Keratinocyte (primary cell): ENCODE results near the gene ZNF235. TPM values are rescaled to one million over a fixed set of nuclear protein-coding genes. Genes with fewer than 3 reads are reported as not detected.
A peak's percentile ranks its signal among the peaks of the same experiment; 100 is the strongest.

Experiments
- DNase-seq: peaks from one replicate; pipeline ENCODE4 v3.0.0-alpha.2; 2011; ENCODE audit warnings: low read depth, missing footprints, low spot score
- FAIRE-seq: peaks from 2 replicates; lab custom pipeline; 2011; peaks lifted over from hg19 to GRCh38; lab: Jason Lieb, UNC
- H2AFZ ChIP-seq: 2 replicates; pipeline ENCODE4 v1.6.0; 2012; ENCODE audit warnings: low read length, control low read depth, inconsistent platforms; ENCODE audit not compliant: control insufficient read depth
- H3K27ac ChIP-seq: 2 replicates; pipeline ENCODE4 v1.5.1; 2011; ENCODE audit warnings: low read length; ENCODE audit not compliant: control insufficient read depth, insufficient read depth
- H3K27me3 ChIP-seq: 3 replicates; pipeline ENCODE4 v1.6.0; 2011; ENCODE audit warnings: low read length; ENCODE audit not compliant: control insufficient read depth, insufficient read depth; ENCODE audit errors: extremely low read depth
- H3K36me3 ChIP-seq, 2 experiments: 2 replicates in 1 of 2; 3 replicates in 1 of 2; pipeline ENCODE4 v1.5.1; 2011; ENCODE audit warnings: low read length in 2 of 2, mild to moderate bottlenecking in 1 of 2; ENCODE audit not compliant: control insufficient read depth in 2 of 2, insufficient read depth in 2 of 2; ENCODE audit errors: extremely low read depth in 1 of 2
- H3K4me1 ChIP-seq: 3 replicates; pipeline ENCODE4 v1.5.1; 2011; ENCODE audit warnings: low read length; ENCODE audit not compliant: control insufficient read depth, insufficient read depth; ENCODE audit errors: extremely low read depth
- H3K4me2 ChIP-seq: 3 replicates; pipeline ENCODE4 v1.6.0; 2011; ENCODE audit warnings: low read depth, low read length; ENCODE audit not compliant: control insufficient read depth, insufficient read depth; ENCODE audit errors: extremely low read depth
- H3K4me3 ChIP-seq, 3 experiments: fragments of 200-600 bp in 1 of 3; sonication (generic) in 1 of 3; 2 replicates in 2 of 3; 3 replicates in 1 of 3; pipeline ENCODE4 v1.5.1; 2011 to 2016; ENCODE audit warnings: low read length in 3 of 3, mild to moderate bottlenecking in 3 of 3, control low read depth in 2 of 3, inconsistent platforms in 1 of 3, low read depth in 1 of 3, mixed read lengths in 1 of 3, mixed run types in 1 of 3, moderate library complexity in 1 of 3; ENCODE audit not compliant: control insufficient read depth in 2 of 3, insufficient read depth in 2 of 3; ENCODE audit errors: extremely low read depth in 1 of 3
- H3K79me2 ChIP-seq: 2 replicates; pipeline ENCODE4 v1.6.0; 2012; ENCODE audit warnings: low read length; ENCODE audit not compliant: control insufficient read depth, insufficient read depth
- H3K9ac ChIP-seq: 3 replicates; pipeline ENCODE4 v1.6.0; 2011; ENCODE audit warnings: low read length; ENCODE audit not compliant: control insufficient read depth, insufficient read depth; ENCODE audit errors: extremely low read depth
- H3K9me1 ChIP-seq: 3 replicates; pipeline ENCODE4 v1.6.0; 2011; ENCODE audit warnings: low read length; ENCODE audit not compliant: control insufficient read depth, insufficient read depth; ENCODE audit errors: extremely low read depth
- H3K9me3 ChIP-seq: 2 replicates; pipeline ENCODE4 v1.5.1; 2012; ENCODE audit warnings: low read depth, low read length; ENCODE audit not compliant: control insufficient read depth
- H4K20me1 ChIP-seq: 3 replicates; pipeline ENCODE4 v1.6.0; 2011; ENCODE audit warnings: low read length; ENCODE audit not compliant: control insufficient read depth, insufficient read depth; ENCODE audit errors: extremely low read depth
- EZH2 ChIP-seq: IDR thresholded peaks from one replicate; pipeline ENCODE4 v1.6.1; 2012; ENCODE audit warnings: inconsistent platforms, mild to moderate bottlenecking, low read length, moderate library complexity
- dilution Hi-C: fragments of 300-500 bp; cut with MboI; formaldehyde crosslinking; loops from one replicate; pipeline ENCODE4 v1.7.0; 2020; ENCODE audit warnings: low sequenced_read_pairs; ENCODE audit not compliant: extremely low pct_ligation_motif_present
- polyA minus RNA-seq, 3 experiments: library from RNA; depleted of rRNA, polyadenylated mRNA; stranded (reverse); fragments of >200 nt; gene quantifications; 1 replicate in 1 of 3; 2 replicates in 1 of 3; 3 replicates in 1 of 3; pipeline ENCODE4 v1.2.3, GENCODE V29; 2011
- polyA plus RNA-seq, 5 experiments: library from polyadenylated mRNA; depleted of rRNA in 3 of 5; stranded (reverse) in 3 of 5; stranded (forward) in 1 of 5; unstranded in 1 of 5; fragments of >200 nt; gene quantifications; 1 replicate in 1 of 5; 2 replicates in 3 of 5; 3 replicates in 1 of 5; pipeline versions ENCODE4 v1.2.1 to v1.2.3, GENCODE V29; 2011 to 2012; ENCODE audit warnings: missing spikeins in 2 of 5, low read depth in 1 of 5, low replicate concordance in 1 of 5
- TF ChIP-seq, protein P1 (sequence below), 3 experiments: IDR thresholded peaks in 1 of 3; conservative IDR thresholded peaks in 1 of 3; optimal IDR thresholded peaks in 1 of 3; 2 replicates in 2 of 3; 3 replicates in 1 of 3; pipeline versions ENCODE3 to v1.5.1; 2011; ENCODE audit warnings: low read length in 3 of 3, mild to moderate bottlenecking in 3 of 3, moderate library complexity in 2 of 3, control low read depth in 1 of 3, inconsistent platforms in 1 of 3; ENCODE audit not compliant: insufficient read depth in 2 of 3; ENCODE audit errors: extremely low read depth in 1 of 3

ZNF235 gene
- polyA plus RNA-seq, result 3.7 to 6.1 TPM (median 5.7 TPM) in 3 replicates
- polyA plus RNA-seq (2011; ENCODE audit: low read depth), result 4.2 TPM
- polyA plus RNA-seq (2011; cell fraction: cytosol; rRNA removed), result 2.3 and 5.3 TPM in 2 replicates
- 10.6 and 11.5 TPM in 2 replicates for polyA plus RNA-seq (2011; cell fraction: nucleus; rRNA removed)
- 3.0 TPM in 2 replicates for polyA plus RNA-seq (2012; ENCODE audit: low replicate concordance)
- polyA minus RNA-seq, result 2.0 to 10.0 TPM (median 8.4 TPM) in 3 replicates
- polyA minus RNA-seq (2011; cell fraction: cytosol; rRNA and poly(A)+ RNA removed), result not detected
- 10.2 and 17.5 TPM in 2 replicates for polyA minus RNA-seq (2011; cell fraction: nucleus; rRNA and poly(A)+ RNA removed)

- Histone ChIP-seq H3K9ac (peak within 1 kb of the TSS; percentile 77), H3K27ac (peak within 1 kb of the TSS; percentile 71), H3K27me3 (no peaks in the 10 kb centered on the region), H2AFZ (peak within 1 kb of the TSS; percentile 81), H3K9me3 (no peaks in the 10 kb centered on the region), H4K20me1 (no peaks in the 10 kb centered on the region), H3K36me3 (peaks cover 3 to 6% of the 10 kb centered on the region in 2 experiments), H3K4me3 (peak within 1 kb of the TSS; percentile 73 to 97 (median 77)), H3K79me2 (peaks cover 2% of the 10 kb centered on the region), H3K4me2 (peak within 1 kb of the TSS; percentile 91), H3K9me1 (no peaks in the 10 kb centered on the region), H3K4me1 (peaks cover 7% of the 10 kb centered on the region)
- dilution Hi-C loops, result no loop called here
- TF ChIP-seq EZH2, result no peak
- TF ChIP-seq, protein P1, sequence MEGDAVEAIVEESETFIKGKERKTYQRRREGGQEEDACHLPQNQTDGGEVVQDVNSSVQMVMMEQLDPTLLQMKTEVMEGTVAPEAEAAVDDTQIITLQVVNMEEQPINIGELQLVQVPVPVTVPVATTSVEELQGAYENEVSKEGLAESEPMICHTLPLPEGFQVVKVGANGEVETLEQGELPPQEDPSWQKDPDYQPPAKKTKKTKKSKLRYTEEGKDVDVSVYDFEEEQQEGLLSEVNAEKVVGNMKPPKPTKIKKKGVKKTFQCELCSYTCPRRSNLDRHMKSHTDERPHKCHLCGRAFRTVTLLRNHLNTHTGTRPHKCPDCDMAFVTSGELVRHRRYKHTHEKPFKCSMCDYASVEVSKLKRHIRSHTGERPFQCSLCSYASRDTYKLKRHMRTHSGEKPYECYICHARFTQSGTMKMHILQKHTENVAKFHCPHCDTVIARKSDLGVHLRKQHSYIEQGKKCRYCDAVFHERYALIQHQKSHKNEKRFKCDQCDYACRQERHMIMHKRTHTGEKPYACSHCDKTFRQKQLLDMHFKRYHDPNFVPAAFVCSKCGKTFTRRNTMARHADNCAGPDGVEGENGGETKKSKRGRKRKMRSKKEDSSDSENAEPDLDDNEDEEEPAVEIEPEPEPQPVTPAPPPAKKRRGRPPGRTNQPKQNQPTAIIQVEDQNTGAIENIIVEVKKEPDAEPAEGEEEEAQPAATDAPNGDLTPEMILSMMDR (optimal IDR thresholded peaks at IDR 0.05 in 1 of 3, IDR thresholded peaks at IDR 0.05 in 1 of 3, conservative IDR thresholded peaks at IDR 0.05 in 1 of 3; ENCODE audit: extremely low read depth in 1 of 3, insufficient read depth in 2 of 3, low read length in 3 of 3), result no peak
- peak; percentile 83 for DNase-seq
- peak; percentile 93 for FAIRE-seq
These were observed at the start of gene ZNF235 for GRCh38 chr19:44304659-44305193. Gene ZNF235, minus strand, starts transcription at chr19:44305025. Its CDS starts 1,621 bp downstream, at chr19:44303404.

DNA sequence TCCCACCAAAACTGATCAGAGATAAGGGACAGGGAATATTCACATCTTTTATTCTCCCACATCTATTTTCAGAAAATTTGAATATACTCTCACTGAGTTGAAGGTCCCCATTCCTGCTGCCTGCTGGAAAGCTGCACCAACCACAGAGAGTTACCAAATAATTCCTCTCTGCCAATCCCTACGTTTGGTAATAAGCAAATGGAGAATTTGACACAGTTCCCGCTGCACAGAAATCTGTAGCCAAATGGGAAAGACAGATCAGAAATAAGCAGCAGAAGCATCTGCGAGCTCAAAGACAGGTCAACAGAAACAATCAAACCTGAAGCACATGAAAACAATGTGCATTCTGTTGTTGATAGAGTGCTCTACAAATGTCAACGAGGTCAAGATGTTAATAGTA, 41.7 kb upstream of the ZNF235 start:
- FAIRE-seq (no peak), DNase-seq (no peak)
- Histone ChIP-seq H3K4me3 (no peak overlapping the region), H2AFZ (no peak overlapping the region), H3K4me2 (no peak overlapping the region), H3K4me1 (no peaks in the 10 kb centered on the region), H3K36me3 (peaks cover 0 to 4% of the 10 kb centered on the region in 2 experiments), H3K27ac (no peak overlapping the region), H3K9me3 (no peaks in the 10 kb centered on the region), H3K9me1 (no peaks in the 10 kb centered on the region), H3K9ac (no peak overlapping the region), H4K20me1 (no peaks in the 10 kb centered on the region), H3K27me3 (no peaks in the 10 kb centered on the region), H3K79me2 (peaks cover 3% of the 10 kb centered on the region)
- TF ChIP-seq EZH2, result no peak
- TF ChIP-seq, protein P1 (optimal IDR thresholded peaks at IDR 0.05 in 1 of 3, IDR thresholded peaks at IDR 0.05 in 1 of 3, conservative IDR thresholded peaks at IDR 0.05 in 1 of 3; ENCODE audit: extremely low read depth in 1 of 3, insufficient read depth in 2 of 3, low read length in 3 of 3), result no peak
- dilution Hi-C loops, result no loop called here
